Measurements from ENCODE around the gene KEAP1. TPM values are rescaled to one million over a fixed set of nuclear protein-coding genes. Genes with fewer than 3 reads are reported as not detected.
"Not testable (repeated sequence)": the region's sequence is repeated elsewhere in the genome, so short reads cannot be mapped to it uniquely, and the experiment has no call there.

The KEAP1 gene
- total RNA-seq: 64.8 and 77.1 TPM in 2 replicates

- peak within 1 kb of the TSS; percentile 79 for H3K4me2 ChIP-seq (ENCODE audit: insufficient read depth, low read length)
- peaks cover 5% of the 10 kb centered on the region for H4K20me1 ChIP-seq (ENCODE audit: insufficient read depth, low read length)
- H3K36me3 ChIP-seq (ENCODE audit: insufficient read depth, low read length): peaks cover 9% of the 10 kb centered on the region
- H3K9me3 ChIP-seq (ENCODE audit: low read depth, low read length): no peaks in the 10 kb centered on the region
- H3K4me1 ChIP-seq (ENCODE audit: insufficient read depth, low read length): peaks cover 12% of the 10 kb centered on the region
- peak within 1 kb of the TSS; percentile 93 for H3K27ac ChIP-seq (ENCODE audit: low read depth, low read length)
- no peak for TF ChIP-seq CTCF (IDR thresholded peaks at IDR 0.05; ENCODE audit: extremely low read depth, low read depth, low read length)
- no peaks in the 10 kb centered on the region for H3K27me3 ChIP-seq (ENCODE audit: insufficient read depth, low read length)
- peak within 1 kb of the TSS; percentile 84 for H2AFZ ChIP-seq (ENCODE audit: low read length)
- DNase-seq (ENCODE audit: insufficient read length, low spot score, missing footprints): peak; percentile 87
- H3K4me3 ChIP-seq (ENCODE audit: insufficient read depth, low read length): peak within 1 kb of the TSS; percentile 95
- peaks cover 37% of the 10 kb centered on the region for H3K79me2 ChIP-seq (ENCODE audit: insufficient read depth, low read length)
Measured at GRCh38 chr19:10503002-10503789, at the start of gene KEAP1. TSS of gene KEAP1 (minus strand) at chr19:10503356. CDS start at chr19:10500033, 3,323 bp downstream.

- DNase-seq (ENCODE audit: insufficient read length, low spot score, missing footprints): peak; percentile 96
- H3K36me3 ChIP-seq (ENCODE audit: insufficient read depth, low read length): peaks cover 41% of the 10 kb centered on the region
- no peak for TF ChIP-seq CTCF (IDR thresholded peaks at IDR 0.05; ENCODE audit: extremely low read depth, low read depth, low read length)
- no peaks in the 10 kb centered on the region for H3K79me2 ChIP-seq (ENCODE audit: insufficient read depth, low read length)
- H3K4me2 ChIP-seq (ENCODE audit: insufficient read depth, low read length): no peak overlapping the region
- no peaks in the 10 kb centered on the region for H3K4me1 ChIP-seq (ENCODE audit: insufficient read depth, low read length)
- H3K27ac ChIP-seq (ENCODE audit: low read depth, low read length): no peak overlapping the region
- no peak overlapping the region for H3K4me3 ChIP-seq (ENCODE audit: insufficient read depth, low read length)
- H3K9me3 ChIP-seq (ENCODE audit: low read depth, low read length): no peaks in the 10 kb centered on the region
- H3K27me3 ChIP-seq (ENCODE audit: insufficient read depth, low read length): no peaks in the 10 kb centered on the region
- peaks cover 3% of the 10 kb centered on the region for H4K20me1 ChIP-seq (ENCODE audit: insufficient read depth, low read length)
- H2AFZ ChIP-seq (ENCODE audit: low read length): no peak overlapping the region
Measured at GRCh38 chr19:10552510-10553053, 49.4 kb upstream of the KEAP1 start.

- Histone ChIP-seq H3K4me1 (ENCODE audit: insufficient read depth, low read length) (no peaks in the 10 kb centered on the region), H3K27me3 (ENCODE audit: insufficient read depth, low read length) (no peaks in the 10 kb centered on the region), H2AFZ (ENCODE audit: low read length) (no peak overlapping the region), H3K27ac (ENCODE audit: low read depth, low read length) (no peak overlapping the region), H3K79me2 (ENCODE audit: insufficient read depth, low read length) (peaks cover 4% of the 10 kb centered on the region), H3K4me2 (ENCODE audit: insufficient read depth, low read length) (no peak overlapping the region), H3K36me3 (ENCODE audit: insufficient read depth, low read length) (peaks cover 38% of the 10 kb centered on the region), H3K4me3 (ENCODE audit: insufficient read depth, low read length) (no peak overlapping the region), H3K9me3 (ENCODE audit: low read depth, low read length) (no peaks in the 10 kb centered on the region), H4K20me1 (ENCODE audit: insufficient read depth, low read length) (peaks cover 3% of the 10 kb centered on the region)
- DNase-seq (ENCODE audit: insufficient read length, low spot score, missing footprints): peak; percentile 91
- TF ChIP-seq CTCF (IDR thresholded peaks at IDR 0.05; ENCODE audit: extremely low read depth, low read depth, low read length): peak; percentile 14
Measured at GRCh38 chr19:10551698-10552301, 48.6 kb upstream of the KEAP1 start.

GRCh38 chr19:10551006-10551405 lies 47.9 kb upstream of the KEAP1 start:
- H3K4me2 ChIP-seq (ENCODE audit: insufficient read depth, low read length); H3K79me2 ChIP-seq (ENCODE audit: insufficient read depth, low read length); H4K20me1 ChIP-seq (ENCODE audit: insufficient read depth, low read length); H3K27ac ChIP-seq (ENCODE audit: low read depth, low read length); H3K9me3 ChIP-seq (ENCODE audit: low read depth, low read length); DNase-seq (ENCODE audit: insufficient read length, low spot score, missing footprints); H3K27me3 ChIP-seq (ENCODE audit: insufficient read depth, low read length); H3K4me1 ChIP-seq (ENCODE audit: insufficient read depth, low read length); H2AFZ ChIP-seq (ENCODE audit: low read length); H3K4me3 ChIP-seq (ENCODE audit: insufficient read depth, low read length): not testable (repeated sequence)
- peaks cover 32% of the 10 kb centered on the region for H3K36me3 ChIP-seq (ENCODE audit: insufficient read depth, low read length)

Measured in osteoblast (primary cell).